Erythroblast (primary cell): ENCODE data around the gene AKNA.

Source experiments
- GATA1 ChIP-seq: IDR thresholded peaks from 2 replicates; pipeline ENCODE4 v1.6.1; 2011; ENCODE audit warnings: low read depth, mild to moderate bottlenecking, control low read depth, low read length, moderate library complexity
- POLR2A ChIP-seq: IDR thresholded peaks from 2 replicates; pipeline ENCODE4 v1.6.1; 2011; ENCODE audit warnings: mild to moderate bottlenecking, low read length

DNA sequence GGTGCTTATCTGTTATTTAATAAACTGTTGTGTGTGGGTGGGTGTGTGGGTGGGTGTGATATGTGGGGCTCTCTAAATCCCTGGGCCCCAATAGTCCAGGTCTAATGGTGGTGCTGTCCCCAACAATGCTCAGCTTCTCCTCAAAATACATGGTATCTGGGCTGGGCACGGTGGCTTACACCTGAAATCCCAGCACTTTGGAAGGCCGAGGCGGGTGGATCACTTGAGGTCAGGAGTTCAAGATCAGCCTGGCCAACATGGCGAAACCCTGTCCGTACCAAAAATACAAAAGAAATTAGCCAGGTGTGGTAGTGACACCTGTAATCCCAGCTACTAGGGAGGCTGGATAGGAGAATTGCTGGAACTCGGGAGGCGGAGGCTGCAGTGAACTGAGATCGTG is 69.4 kb downstream of the AKNA start:
- TF ChIP-seq POLR2A (no peak), GATA1 (no peak)
